GM21576 (cell line): Measurements from ENCODE around the gene GCKR.
A peak's percentile ranks its signal among the peaks of the same experiment; 100 is the strongest.

ENCODE experiments used
- ATAC-seq: cut with Tn5 transposase; IDR thresholded peaks from one replicate; pipeline ENCODE4 v1.9.1; 2021; ENCODE audit warnings: mild to moderate bottlenecking, moderate library complexity; ENCODE audit not compliant: unreplicated experiment

Gene GCKR

GRCh38 chr2:27496357-27497287 lies at the start of gene GCKR:
GCKR (plus strand) TSS chr2:27496839; CDS start chr2:27496905, 66 bp downstream.
- ATAC-seq: no peak

- ATAC-seq: no peak
Measured at GRCh38 chr2:27448381-27448780, 48.3 kb upstream of the GCKR start.

GRCh38 chr2:27451095-27451494 lies 45.5 kb upstream of the GCKR start:
- no peak for ATAC-seq

GRCh38 chr2:27453968-27454367 lies 42.7 kb upstream of the GCKR start:
- no peak for ATAC-seq

GRCh38 chr2:27461118-27461517 lies 35.5 kb upstream of the GCKR start:
- no peak for ATAC-seq

- no peak for ATAC-seq
Measured at GRCh38 chr2:27464443-27464842, 32.2 kb upstream of the GCKR start.

- ATAC-seq: no peak
Measured at GRCh38 chr2:27471961-27472360, 24.7 kb upstream of the GCKR start.

- ATAC-seq: no peak
Measured at GRCh38 chr2:27485496-27485895, 11.1 kb upstream of the GCKR start.

GRCh38 chr2:27489118-27489497 lies 7.5 kb upstream of the GCKR start:
- no peak for ATAC-seq

GRCh38 chr2:27489498-27490397 lies 6.9 kb upstream of the GCKR start, which contains the start of gene IFT172:
IFT172 (minus strand) TSS chr2:27489743; CDS start chr2:27489653, 90 bp downstream.
- peak; percentile 94 for ATAC-seq

- ATAC-seq: no peak
Measured at GRCh38 chr2:27492557-27492956, 4.1 kb upstream of the GCKR start.

GRCh38 chr2:27493948-27494283 lies 2.7 kb upstream of the GCKR start:
- no peak for ATAC-seq

GRCh38 chr2:27494284-27494943 lies 2.2 kb upstream of the GCKR start:
- ATAC-seq: no peak

- no peak for ATAC-seq
Measured at GRCh38 chr2:27494944-27495554, 1.6 kb upstream of the GCKR start, which contains the start of gene FNDC4. FNDC4 (minus strand) TSS chr2:27495200; CDS start chr2:27494679, 521 bp downstream.

- no peak for ATAC-seq
Measured at GRCh38 chr2:27495840-27496356, 741 bp upstream of the GCKR start.

- ATAC-seq: no peak
Measured at GRCh38 chr2:27497288-27497627, 619 bp downstream of the GCKR start.

GRCh38 chr2:27498975-27499374 lies 2.3 kb downstream of the GCKR start:
- no peak for ATAC-seq

- no peak for ATAC-seq
Measured at GRCh38 chr2:27501042-27501441, 4.4 kb downstream of the GCKR start.

GRCh38 chr2:27502142-27502541 lies 5.5 kb downstream of the GCKR start:
- ATAC-seq: no peak

GRCh38 chr2:27506587-27506986 lies 9.9 kb downstream of the GCKR start:
- ATAC-seq: no peak
